K562 (cell line): ENCODE data around the gene TP53I13.

Experiments used
- CXXC5 ChIP-seq: fragments of 250-450 bp; sonication (Bioruptor Pico); IDR thresholded peaks from 2 replicates; pipeline ENCODE4 v1.8.0; 2022; ENCODE audit warnings: inconsistent platforms, mild to moderate bottlenecking, moderate library complexity
- FOSL1 ChIP-seq: fragments of 200-800 bp; sonication (Bioruptor generic); conservative IDR thresholded peaks from 2 replicates; pipeline ENCODE4 v1.6.1; 2016; ENCODE audit warnings: missing genetic modification characterization, missing compliant biosample characterization
- FOXA3 ChIP-seq, 2 experiments: fragments of 450-650 bp in 1 of 2; sonication (generic) in 1 of 2; formaldehyde crosslinking; IDR thresholded peaks in 1 of 2; conservative IDR thresholded peaks in 1 of 2; 2 replicates each; pipeline versions ENCODE4 v1.4.0 to v1.8.0; 2020 to 2022; ENCODE audit warnings: mild to moderate bottlenecking in 2 of 2, missing genetic modification reagents in 1 of 2
- HOMEZ ChIP-seq: fragments of 250-450 bp; sonication (Bioruptor Pico); IDR thresholded peaks from 2 replicates; pipeline ENCODE4 v1.4.0; 2020; ENCODE audit warnings: mild to moderate bottlenecking, moderate library complexity
- MTA2 ChIP-seq: fragments of 450-650 bp; IDR thresholded peaks from 2 replicates; pipeline ENCODE4 v1.6.1; 2016; ENCODE audit warnings: low read depth
- USF2 ChIP-seq: sonication (generic); formaldehyde crosslinking; IDR thresholded peaks from 2 replicates; pipeline ENCODE4 v1.5.0; 2020; ENCODE audit warnings: missing genetic modification reagents
- ZNF134 ChIP-seq: fragments of 250-450 bp; sonication (Bioruptor Pico); conservative IDR thresholded peaks from 2 replicates; pipeline ENCODE4 v1.4.0; 2020
- ZNF507 ChIP-seq: conservative IDR thresholded peaks from 2 replicates; pipeline ENCODE4 v1.6.1; 2017; ENCODE audit warnings: missing genetic modification characterization, missing compliant biosample characterization
- ZNF518B ChIP-seq: fragments of 250-450 bp; sonication (Bioruptor Pico); IDR thresholded peaks from 2 replicates; pipeline ENCODE4 v1.5.0; 2021; ENCODE audit warnings: mild to moderate bottlenecking, moderate library complexity

- TF ChIP-seq HOMEZ (CRISPR knock-in tag) (no peak), ZNF518B (CRISPR knock-in tag) (no peak), MTA2 (no peak), USF2 (CRISPR knock-in tag) (no peak), ZNF507 (tag) (no peak), FOSL1 (tag) (no peak), FOXA3 (CRISPR knock-in tag; conservative IDR thresholded peaks at IDR 0.05 in 1 of 2, IDR thresholded peaks at IDR 0.05 in 1 of 2) (no peak), ZNF134 (no peak), CXXC5 (CRISPR knock-in tag) (peak; percentile 58; the same call in 1 of the 2 replicates)
Observed at GRCh38 chr17:29591737-29592608, 23.5 kb downstream of the TP53I13 start.
